Measurements from ENCODE around the gene RREB1.

DNA sequence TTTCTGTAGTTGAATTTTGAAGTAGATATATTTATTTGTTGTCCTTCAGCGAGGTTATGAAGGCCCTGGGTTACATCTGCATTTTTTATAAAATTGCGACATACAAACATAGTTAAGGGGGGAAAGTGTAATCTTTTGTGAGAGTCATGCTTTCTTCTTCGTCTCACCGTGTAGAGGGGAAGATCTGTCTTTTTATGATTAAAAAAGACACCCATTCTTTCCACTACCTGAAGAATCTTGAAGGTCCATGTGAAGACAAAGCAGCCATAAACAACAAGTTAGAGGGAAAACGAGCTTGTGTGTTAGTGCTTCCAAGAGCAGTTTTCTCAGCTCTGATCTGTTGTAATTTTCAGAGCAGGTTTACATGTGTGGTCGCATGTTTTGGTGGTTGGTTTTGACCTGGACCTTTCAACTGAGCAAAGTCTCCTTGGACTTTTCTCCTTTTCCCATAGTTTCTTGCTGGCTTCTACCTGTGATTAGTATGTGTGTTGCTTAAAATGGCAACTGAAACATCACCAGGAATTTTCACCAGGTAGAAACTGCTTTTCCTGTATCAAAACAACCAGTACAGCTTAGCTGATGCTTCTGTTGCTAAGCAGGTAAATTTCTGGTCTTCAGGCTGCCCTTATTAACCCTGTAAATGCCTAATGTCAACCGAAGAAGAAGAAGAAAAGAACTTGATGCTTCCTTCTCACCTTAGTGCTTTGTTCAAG lies 37.3 kb downstream of the RREB1 start:
- TF ChIP-seq, protein P1, sequence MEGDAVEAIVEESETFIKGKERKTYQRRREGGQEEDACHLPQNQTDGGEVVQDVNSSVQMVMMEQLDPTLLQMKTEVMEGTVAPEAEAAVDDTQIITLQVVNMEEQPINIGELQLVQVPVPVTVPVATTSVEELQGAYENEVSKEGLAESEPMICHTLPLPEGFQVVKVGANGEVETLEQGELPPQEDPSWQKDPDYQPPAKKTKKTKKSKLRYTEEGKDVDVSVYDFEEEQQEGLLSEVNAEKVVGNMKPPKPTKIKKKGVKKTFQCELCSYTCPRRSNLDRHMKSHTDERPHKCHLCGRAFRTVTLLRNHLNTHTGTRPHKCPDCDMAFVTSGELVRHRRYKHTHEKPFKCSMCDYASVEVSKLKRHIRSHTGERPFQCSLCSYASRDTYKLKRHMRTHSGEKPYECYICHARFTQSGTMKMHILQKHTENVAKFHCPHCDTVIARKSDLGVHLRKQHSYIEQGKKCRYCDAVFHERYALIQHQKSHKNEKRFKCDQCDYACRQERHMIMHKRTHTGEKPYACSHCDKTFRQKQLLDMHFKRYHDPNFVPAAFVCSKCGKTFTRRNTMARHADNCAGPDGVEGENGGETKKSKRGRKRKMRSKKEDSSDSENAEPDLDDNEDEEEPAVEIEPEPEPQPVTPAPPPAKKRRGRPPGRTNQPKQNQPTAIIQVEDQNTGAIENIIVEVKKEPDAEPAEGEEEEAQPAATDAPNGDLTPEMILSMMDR (IDR thresholded peaks at IDR 0.05): no peak
- no peak for TF ChIP-seq POLR2AphosphoS5 (IDR thresholded peaks at IDR 0.05)
- TF ChIP-seq POLR2A (IDR thresholded peaks at IDR 0.05): no peak

All from upper lobe of left lung (tissue), 4 donors.